ENCODE results near the gene SAV1.
"Not testable (repeated sequence)": the region's sequence is repeated elsewhere in the genome, so short reads cannot be mapped to it uniquely, and the experiment has no call there.

Gene SAV1

GRCh38 chr14:50664579-50664978, 3.5 kb downstream of the SAV1 start:
- DNase-seq: not testable (repeated sequence)

- DNase-seq: no peak
These were observed 8.7 kb downstream of the SAV1 start for GRCh38 chr14:50659327-50659974.

GRCh38 chr14:50658203-50658602, 9.9 kb downstream of the SAV1 start:
- no peak for DNase-seq

GRCh38 chr14:50657753-50658152, 10.4 kb downstream of the SAV1 start:
- DNase-seq: no peak

GRCh38 chr14:50656776-50657175, 11.3 kb downstream of the SAV1 start:
- no peak for DNase-seq

GRCh38 chr14:50649691-50650090, 18.4 kb downstream of the SAV1 start:
- no peak for DNase-seq

- DNase-seq: no peak
These were observed 20.4 kb downstream of the SAV1 start for GRCh38 chr14:50647753-50648152.

GRCh38 chr14:50647282-50647681, 20.8 kb downstream of the SAV1 start:
- DNase-seq: no peak

- no peak for DNase-seq
These were observed 33.0 kb downstream of the SAV1 start for GRCh38 chr14:50635141-50635540.

- DNase-seq: no peak
These were observed 34.2 kb downstream of the SAV1 start for GRCh38 chr14:50633954-50634353.

GRCh38 chr14:50631408-50631821, 36.7 kb downstream of the SAV1 start:
- DNase-seq: no peak

- not testable (repeated sequence) for DNase-seq
These were observed 43.2 kb downstream of the SAV1 start for GRCh38 chr14:50624947-50625346.

- DNase-seq: no peak
These were observed 43.7 kb downstream of the SAV1 start for GRCh38 chr14:50624447-50624846.

GRCh38 chr14:50622978-50623377, 45.1 kb downstream of the SAV1 start:
- DNase-seq: no peak

- DNase-seq: no peak
These were observed 47.8 kb downstream of the SAV1 start for GRCh38 chr14:50620341-50620740.

- no peak for DNase-seq
These were observed 48.5 kb downstream of the SAV1 start for GRCh38 chr14:50619569-50620141.

- DNase-seq: no peak
These were observed 51.8 kb downstream of the SAV1 start for GRCh38 chr14:50616275-50616674.

GRCh38 chr14:50615552-50615951, 52.6 kb downstream of the SAV1 start:
- no peak for DNase-seq

- no peak for DNase-seq
These were observed 53.0 kb downstream of the SAV1 start for GRCh38 chr14:50615056-50615455.

- DNase-seq: no peak
These were observed 55.3 kb downstream of the SAV1 start for GRCh38 chr14:50612806-50613205.

GRCh38 chr14:50610465-50610864, 57.6 kb downstream of the SAV1 start:
- DNase-seq: no peak

- DNase-seq: no peak
These were observed 59.7 kb downstream of the SAV1 start for GRCh38 chr14:50608302-50608851.

- DNase-seq: no peak
These were observed 60.3 kb downstream of the SAV1 start for GRCh38 chr14:50607761-50608160.

- no peak for DNase-seq
These were observed 60.9 kb downstream of the SAV1 start for GRCh38 chr14:50607181-50607580.

- no peak for DNase-seq
These were observed 61.6 kb downstream of the SAV1 start for GRCh38 chr14:50606468-50606867.

All from NCI-H1930 (cell line).